GM12801 (cell line): ENCODE measurements around the gene RIOK3.

Experiments used
- TF ChIP-seq, protein P1 (sequence below): IDR thresholded peaks from one replicate; pipeline ENCODE4 v1.5.1; 2011; ENCODE audit warnings: control low read depth; ENCODE audit not compliant: insufficient read length; ENCODE audit errors: extremely low read depth

RIOK3 gene

GRCh38 chr18:23501626-23502025 lies 48.5 kb downstream of the RIOK3 start:
- TF ChIP-seq, protein P1, sequence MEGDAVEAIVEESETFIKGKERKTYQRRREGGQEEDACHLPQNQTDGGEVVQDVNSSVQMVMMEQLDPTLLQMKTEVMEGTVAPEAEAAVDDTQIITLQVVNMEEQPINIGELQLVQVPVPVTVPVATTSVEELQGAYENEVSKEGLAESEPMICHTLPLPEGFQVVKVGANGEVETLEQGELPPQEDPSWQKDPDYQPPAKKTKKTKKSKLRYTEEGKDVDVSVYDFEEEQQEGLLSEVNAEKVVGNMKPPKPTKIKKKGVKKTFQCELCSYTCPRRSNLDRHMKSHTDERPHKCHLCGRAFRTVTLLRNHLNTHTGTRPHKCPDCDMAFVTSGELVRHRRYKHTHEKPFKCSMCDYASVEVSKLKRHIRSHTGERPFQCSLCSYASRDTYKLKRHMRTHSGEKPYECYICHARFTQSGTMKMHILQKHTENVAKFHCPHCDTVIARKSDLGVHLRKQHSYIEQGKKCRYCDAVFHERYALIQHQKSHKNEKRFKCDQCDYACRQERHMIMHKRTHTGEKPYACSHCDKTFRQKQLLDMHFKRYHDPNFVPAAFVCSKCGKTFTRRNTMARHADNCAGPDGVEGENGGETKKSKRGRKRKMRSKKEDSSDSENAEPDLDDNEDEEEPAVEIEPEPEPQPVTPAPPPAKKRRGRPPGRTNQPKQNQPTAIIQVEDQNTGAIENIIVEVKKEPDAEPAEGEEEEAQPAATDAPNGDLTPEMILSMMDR = no peak

- TF ChIP-seq, protein P1 = no peak
Measured at GRCh38 chr18:23502516-23503037, 49.5 kb downstream of the RIOK3 start.

GRCh38 chr18:23503038-23503962 lies 50.2 kb downstream of the RIOK3 start, which contains the start of gene RMC1:
RMC1 (plus strand) TSS chr18:23503511; CDS start chr18:23503619, 108 bp downstream.
- TF ChIP-seq, protein P1 = no peak

DNA sequence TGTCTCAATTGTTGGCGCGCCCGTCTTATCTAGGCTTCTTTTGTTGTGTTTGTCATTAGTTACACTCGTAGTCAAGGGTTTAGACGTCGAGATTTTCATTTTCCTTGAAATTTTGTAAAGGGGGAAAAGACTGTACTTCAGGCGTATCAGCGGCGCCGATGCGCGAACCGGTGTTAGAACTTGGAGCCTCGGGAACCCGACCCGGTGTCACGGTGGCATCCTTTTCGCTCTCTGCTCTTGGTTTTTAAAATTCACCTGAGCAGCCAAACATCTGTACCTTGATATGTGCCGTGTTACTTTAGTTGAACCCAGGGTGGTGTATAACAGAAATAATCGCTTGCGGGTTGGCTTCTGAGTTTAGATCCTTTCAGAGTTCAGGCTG lies 50.9 kb downstream of the RIOK3 start:
- TF ChIP-seq, protein P1 = no peak

GRCh38 chr18:23504720-23505119 lies 51.6 kb downstream of the RIOK3 start:
- TF ChIP-seq, protein P1 = no peak

DNA sequence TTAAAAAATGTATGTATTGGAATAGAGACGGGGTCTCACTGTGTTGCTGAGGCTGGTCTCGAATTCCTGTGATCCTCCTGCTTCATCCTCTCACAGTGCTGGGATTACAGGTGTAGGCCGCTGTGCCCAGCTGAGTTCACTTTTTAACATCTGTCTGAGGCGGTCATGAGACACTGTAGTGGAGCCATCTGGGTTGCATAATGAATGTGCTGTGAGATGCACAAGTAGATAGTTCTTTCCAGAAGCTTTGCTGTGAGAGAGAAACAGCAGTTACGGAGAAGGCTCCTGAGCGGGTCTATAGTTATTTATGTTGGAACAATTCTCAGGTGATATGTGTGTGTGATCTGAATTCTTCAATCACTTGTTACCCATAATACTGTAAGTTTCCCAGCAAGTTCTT lies 53.3 kb downstream of the RIOK3 start:
- TF ChIP-seq, protein P1 = no peak

- TF ChIP-seq, protein P1 = no peak
Measured at GRCh38 chr18:23512641-23513040, 59.6 kb downstream of the RIOK3 start.
